ENCODE results near the gene DMXL1.

DMXL1 gene

DNA sequence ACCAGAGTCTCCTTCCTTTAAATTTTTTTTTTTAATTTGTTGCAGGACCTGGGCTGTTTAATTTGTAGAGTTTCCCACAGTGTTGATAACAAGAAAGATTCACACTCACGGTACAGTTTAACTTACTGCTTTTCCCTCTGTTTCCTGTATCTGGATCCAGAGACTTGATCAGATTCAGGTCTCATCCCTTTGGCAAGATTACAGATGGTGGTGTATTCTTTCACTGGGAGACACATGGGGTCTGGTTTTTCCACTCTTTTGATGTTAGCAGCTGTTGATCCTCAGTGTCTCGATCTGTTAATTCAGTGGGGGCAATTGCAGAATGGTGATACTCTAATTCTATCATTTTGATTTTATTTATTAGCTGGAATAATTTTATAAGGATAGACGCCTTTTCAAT is 209.5 kb downstream of the DMXL1 start:
- Histone ChIP-seq H3K4me2 (ENCODE audit: low read length) (no peak overlapping the region), H3K9ac (ENCODE audit: low read length) (no peak overlapping the region), H3F3A (ENCODE audit: insufficient read depth, low read length) (peaks cover 11% of the 10 kb centered on the region), H2AFZ (ENCODE audit: low read length) (no peak overlapping the region), H3K9me2 (ENCODE audit: low read depth, low read length) (no peaks in the 10 kb centered on the region), H3K27ac (ENCODE audit: low read depth, low read length, poor library complexity, severe bottlenecking) (peak overlapping the region; percentile 5), H3K36me3 (ENCODE audit: insufficient read depth, low read length) (peaks cover 22% of the 10 kb centered on the region; the same call in 1 of the 2 replicates), H3K4me1 (ENCODE audit: insufficient read depth, low read length, severe bottlenecking) (peaks cover 95% of the 10 kb centered on the region), H3K79me2 (ENCODE audit: insufficient read depth, low read length) (peaks cover 80% of the 10 kb centered on the region), H3K27me3 (ENCODE audit: insufficient read depth, low read length) (no peaks in the 10 kb centered on the region), H3K4me3 (ENCODE audit: low read depth, low read length, poor library complexity, severe bottlenecking) (no peak overlapping the region), H3K9me3 (ENCODE audit: low read length) (no peaks in the 10 kb centered on the region), H4K20me1 (ENCODE audit: insufficient read depth, low read length) (no peaks in the 10 kb centered on the region)
- TF ChIP-seq, protein P1, sequence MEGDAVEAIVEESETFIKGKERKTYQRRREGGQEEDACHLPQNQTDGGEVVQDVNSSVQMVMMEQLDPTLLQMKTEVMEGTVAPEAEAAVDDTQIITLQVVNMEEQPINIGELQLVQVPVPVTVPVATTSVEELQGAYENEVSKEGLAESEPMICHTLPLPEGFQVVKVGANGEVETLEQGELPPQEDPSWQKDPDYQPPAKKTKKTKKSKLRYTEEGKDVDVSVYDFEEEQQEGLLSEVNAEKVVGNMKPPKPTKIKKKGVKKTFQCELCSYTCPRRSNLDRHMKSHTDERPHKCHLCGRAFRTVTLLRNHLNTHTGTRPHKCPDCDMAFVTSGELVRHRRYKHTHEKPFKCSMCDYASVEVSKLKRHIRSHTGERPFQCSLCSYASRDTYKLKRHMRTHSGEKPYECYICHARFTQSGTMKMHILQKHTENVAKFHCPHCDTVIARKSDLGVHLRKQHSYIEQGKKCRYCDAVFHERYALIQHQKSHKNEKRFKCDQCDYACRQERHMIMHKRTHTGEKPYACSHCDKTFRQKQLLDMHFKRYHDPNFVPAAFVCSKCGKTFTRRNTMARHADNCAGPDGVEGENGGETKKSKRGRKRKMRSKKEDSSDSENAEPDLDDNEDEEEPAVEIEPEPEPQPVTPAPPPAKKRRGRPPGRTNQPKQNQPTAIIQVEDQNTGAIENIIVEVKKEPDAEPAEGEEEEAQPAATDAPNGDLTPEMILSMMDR (IDR thresholded peaks at IDR 0.05; ENCODE audit: low read length): no peak
- TF ChIP-seq EZH2 (IDR thresholded peaks at IDR 0.05; ENCODE audit: borderline replicate concordance, low read length): no peak

- no peaks in the 10 kb centered on the region for H3K9me2 ChIP-seq (ENCODE audit: low read depth, low read length)
- peak overlapping the region; percentile 17 for H3K27ac ChIP-seq (ENCODE audit: low read depth, low read length, poor library complexity, severe bottlenecking)
- H4K20me1 ChIP-seq (ENCODE audit: insufficient read depth, low read length): no peaks in the 10 kb centered on the region
- no peaks in the 10 kb centered on the region for H3F3A ChIP-seq (ENCODE audit: insufficient read depth, low read length)
- TF ChIP-seq, protein P1 (IDR thresholded peaks at IDR 0.05; ENCODE audit: low read length): no peak
- no peak for TF ChIP-seq EZH2 (IDR thresholded peaks at IDR 0.05; ENCODE audit: borderline replicate concordance, low read length)
- peaks cover 95% of the 10 kb centered on the region for H3K4me1 ChIP-seq (ENCODE audit: insufficient read depth, low read length, severe bottlenecking)
- no peak overlapping the region for H2AFZ ChIP-seq (ENCODE audit: low read length)
- H3K79me2 ChIP-seq (ENCODE audit: insufficient read depth, low read length): peaks cover 96% of the 10 kb centered on the region
- no peak overlapping the region for H3K4me3 ChIP-seq (ENCODE audit: low read depth, low read length, poor library complexity, severe bottlenecking)
- H3K9me3 ChIP-seq (ENCODE audit: low read length): no peaks in the 10 kb centered on the region
- peaks cover 23% of the 10 kb centered on the region; the same call in 1 of the 2 replicates for H3K36me3 ChIP-seq (ENCODE audit: insufficient read depth, low read length)
- H3K4me2 ChIP-seq (ENCODE audit: low read length): no peak overlapping the region; the same call in 1 of the 2 replicates
- H3K27me3 ChIP-seq (ENCODE audit: insufficient read depth, low read length): no peaks in the 10 kb centered on the region
- no peak overlapping the region for H3K9ac ChIP-seq (ENCODE audit: low read length)
These were observed 211.7 kb downstream of the DMXL1 start for GRCh38 chr5:119282628-119283027.

- Histone ChIP-seq H2AFZ (ENCODE audit: low read length) (no peak overlapping the region), H3F3A (ENCODE audit: insufficient read depth, low read length) (no peaks in the 10 kb centered on the region), H3K4me1 (ENCODE audit: insufficient read depth, low read length, severe bottlenecking) (peaks cover 95% of the 10 kb centered on the region), H3K9ac (ENCODE audit: low read length) (no peak overlapping the region), H3K27ac (ENCODE audit: low read depth, low read length, poor library complexity, severe bottlenecking) (peak overlapping the region; percentile 15), H3K27me3 (ENCODE audit: insufficient read depth, low read length) (no peaks in the 10 kb centered on the region), H3K36me3 (ENCODE audit: insufficient read depth, low read length) (peaks cover 21% of the 10 kb centered on the region; the same call in 1 of the 2 replicates), H3K9me2 (ENCODE audit: low read depth, low read length) (no peaks in the 10 kb centered on the region), H4K20me1 (ENCODE audit: insufficient read depth, low read length) (no peaks in the 10 kb centered on the region), H3K4me2 (ENCODE audit: low read length) (peak overlapping the region; percentile 5; the same call in 1 of the 2 replicates), H3K4me3 (ENCODE audit: low read depth, low read length, poor library complexity, severe bottlenecking) (no peak overlapping the region), H3K9me3 (ENCODE audit: low read length) (no peaks in the 10 kb centered on the region), H3K79me2 (ENCODE audit: insufficient read depth, low read length) (peaks cover 96% of the 10 kb centered on the region)
- TF ChIP-seq, protein P1 (IDR thresholded peaks at IDR 0.05; ENCODE audit: low read length): peak; percentile 19; the same call in 1 of the 2 replicates
- TF ChIP-seq EZH2 (IDR thresholded peaks at IDR 0.05; ENCODE audit: borderline replicate concordance, low read length): no peak
These were observed 213.1 kb downstream of the DMXL1 start for GRCh38 chr5:119284031-119284430.
